Measurements from ENCODE around the gene MPV17. TPM values are rescaled to one million over a fixed set of nuclear protein-coding genes. Genes with fewer than 3 reads are reported as not detected.
"Not testable (repeated sequence)": the region's sequence is repeated elsewhere in the genome, so short reads cannot be mapped to it uniquely, and the experiment has no call there.

MPV17 gene
- total and polyA plus RNA-seq, 8 donors, result 24.8 to 71.8 (median 35.1) TPM

DNA sequence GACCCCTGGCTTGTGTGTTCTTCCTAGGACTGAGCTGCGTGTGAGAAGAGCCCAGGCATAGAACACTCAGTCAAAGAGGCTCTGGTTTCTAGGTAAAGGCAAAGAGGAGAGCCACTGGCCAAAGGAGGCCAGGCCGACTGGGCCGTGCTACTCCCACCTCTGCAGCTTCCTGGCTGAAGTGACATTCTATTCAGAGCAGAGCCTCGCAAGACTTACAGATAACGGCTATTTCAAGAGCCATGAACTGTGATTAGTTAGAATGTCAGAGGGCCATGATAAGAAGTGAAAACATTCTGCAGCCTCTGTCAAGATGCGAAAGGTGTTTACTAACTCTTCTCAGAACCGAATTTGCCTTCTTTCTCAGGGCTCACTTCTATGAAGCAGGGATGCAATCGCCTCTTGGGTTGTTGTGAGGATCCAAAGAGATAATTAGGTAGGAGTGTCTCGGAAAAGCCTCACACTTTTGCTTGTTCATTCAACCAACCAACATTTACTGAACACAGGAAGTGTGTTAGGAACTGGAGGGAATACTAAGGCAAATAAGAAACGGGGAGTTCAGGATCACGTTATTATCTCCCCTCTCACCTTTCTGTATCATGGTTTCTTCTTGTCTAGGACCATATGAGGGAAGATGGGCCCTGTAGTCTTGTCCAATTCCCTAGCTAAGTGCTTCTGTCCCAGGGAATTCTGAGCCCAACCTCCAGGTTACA is 51.1 kb downstream of the MPV17 start:
- DNase-seq (no peak), ATAC-seq (no peak), FAIRE-seq (no peak)
- no peaks in the 10 kb centered on the region for H3K27me3 ChIP-seq
- no peaks in the 10 kb centered on the region for H3K9me3 ChIP-seq
- TF ChIP-seq, protein P1, sequence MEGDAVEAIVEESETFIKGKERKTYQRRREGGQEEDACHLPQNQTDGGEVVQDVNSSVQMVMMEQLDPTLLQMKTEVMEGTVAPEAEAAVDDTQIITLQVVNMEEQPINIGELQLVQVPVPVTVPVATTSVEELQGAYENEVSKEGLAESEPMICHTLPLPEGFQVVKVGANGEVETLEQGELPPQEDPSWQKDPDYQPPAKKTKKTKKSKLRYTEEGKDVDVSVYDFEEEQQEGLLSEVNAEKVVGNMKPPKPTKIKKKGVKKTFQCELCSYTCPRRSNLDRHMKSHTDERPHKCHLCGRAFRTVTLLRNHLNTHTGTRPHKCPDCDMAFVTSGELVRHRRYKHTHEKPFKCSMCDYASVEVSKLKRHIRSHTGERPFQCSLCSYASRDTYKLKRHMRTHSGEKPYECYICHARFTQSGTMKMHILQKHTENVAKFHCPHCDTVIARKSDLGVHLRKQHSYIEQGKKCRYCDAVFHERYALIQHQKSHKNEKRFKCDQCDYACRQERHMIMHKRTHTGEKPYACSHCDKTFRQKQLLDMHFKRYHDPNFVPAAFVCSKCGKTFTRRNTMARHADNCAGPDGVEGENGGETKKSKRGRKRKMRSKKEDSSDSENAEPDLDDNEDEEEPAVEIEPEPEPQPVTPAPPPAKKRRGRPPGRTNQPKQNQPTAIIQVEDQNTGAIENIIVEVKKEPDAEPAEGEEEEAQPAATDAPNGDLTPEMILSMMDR (IDR thresholded peaks at IDR 0.05), result no peak
- H3K4me1 ChIP-seq, result no peaks in the 10 kb centered on the region
- H3K4me3 ChIP-seq, result no peak overlapping the region
- no peaks in the 10 kb centered on the region for H3K36me3 ChIP-seq
- intact Hi-C loops (cut with DNase I), result no loop called here
- WGBS, 2 donors, result 54 to 57% methylated on average over 11 of the region's 11 CpGs
- no peak overlapping the region for H3K27ac ChIP-seq

DNA sequence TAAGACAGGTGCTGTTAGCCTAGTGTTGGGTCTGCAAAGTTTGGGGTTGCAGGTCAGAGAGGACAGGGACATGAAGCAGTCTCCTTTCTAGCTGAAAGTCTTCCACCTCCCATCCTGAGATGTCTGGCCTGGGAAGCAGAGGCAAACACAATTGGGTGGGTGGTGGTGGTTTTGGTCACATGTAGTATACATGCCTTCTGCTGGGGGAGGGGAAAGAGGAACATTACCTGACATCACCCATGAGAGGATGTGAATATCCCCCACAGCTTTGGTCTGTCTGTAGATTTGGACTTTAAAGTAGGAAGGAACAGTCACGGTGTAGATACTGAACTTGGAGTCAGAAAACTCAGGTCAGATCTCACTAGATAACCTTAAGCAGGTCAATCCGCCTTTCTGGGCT is 52.2 kb downstream of the MPV17 start:
- Histone ChIP-seq H3K9me3 (no peaks in the 10 kb centered on the region), H3K27me3 (no peaks in the 10 kb centered on the region), H3K27ac (no peak overlapping the region), H3K4me3 (no peak overlapping the region), H3K4me1 (no peaks in the 10 kb centered on the region), H3K36me3 (no peaks in the 10 kb centered on the region)
- FAIRE-seq, result no peak
- 70 to 75% methylated on average over 2 of the region's 2 CpGs for WGBS, 2 donors
- no peak for ATAC-seq
- TF ChIP-seq, protein P1 (IDR thresholded peaks at IDR 0.05), result no peak
- intact Hi-C loops (cut with DNase I), result no loop called here
- no peak for DNase-seq

DNA sequence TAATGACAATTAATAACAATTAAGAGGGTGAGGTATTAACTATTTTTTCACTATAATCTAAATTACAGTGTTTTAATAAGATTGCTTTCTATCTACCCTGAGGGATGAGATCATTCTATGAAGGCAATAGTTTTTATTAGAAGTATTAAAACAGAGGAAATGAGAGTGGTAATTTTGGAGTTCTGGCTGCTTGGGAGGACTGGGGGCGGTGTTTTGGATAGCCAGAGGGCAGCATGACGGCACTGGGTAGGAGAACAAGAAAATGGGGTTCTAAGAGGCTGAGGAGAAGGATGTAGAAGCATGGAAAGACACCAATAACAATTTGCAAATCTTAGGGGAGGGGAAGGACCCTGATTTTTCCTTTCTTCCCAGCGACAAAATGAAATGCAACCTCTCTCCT is 52.8 kb downstream of the MPV17 start:
- DNase-seq (no peak), ATAC-seq (no peak), FAIRE-seq (no peak)
- peaks cover 0 to under 1% (median 0%) of the 10 kb centered on the region in 3 donors for H3K4me1 ChIP-seq
- no peaks in the 10 kb centered on the region for H3K36me3 ChIP-seq
- TF ChIP-seq, protein P1 (IDR thresholded peaks at IDR 0.05), result no peak
- intact Hi-C loops (cut with DNase I), result no loop called here
- no peak overlapping the region for H3K4me3 ChIP-seq
- H3K27me3 ChIP-seq, result no peaks in the 10 kb centered on the region
- 76 to 87% methylated on average over 3 of the region's 3 CpGs for WGBS, 2 donors
- no peaks in the 10 kb centered on the region for H3K9me3 ChIP-seq
- H3K27ac ChIP-seq, result no peak overlapping the region

DNA sequence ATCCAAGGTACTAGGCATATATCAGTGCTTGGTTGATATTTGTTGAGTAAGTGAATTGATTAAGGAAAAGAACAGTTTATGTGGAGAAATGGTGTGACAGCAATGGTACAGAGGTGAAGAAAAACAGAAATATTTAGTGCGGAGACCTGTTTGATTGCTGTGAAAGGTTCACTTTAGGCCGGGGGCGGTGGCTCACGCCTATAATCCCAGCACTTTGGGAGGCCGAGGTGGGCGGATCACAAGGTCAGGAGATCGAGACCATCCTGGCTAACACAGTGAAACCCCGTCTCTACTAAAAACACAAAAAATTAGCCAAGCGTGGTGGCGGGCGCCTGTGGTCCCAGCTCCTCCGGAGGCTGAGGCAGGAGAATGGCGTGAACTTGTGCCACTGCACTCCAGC is 54.6 kb downstream of the MPV17 start:
- H3K4me3 ChIP-seq; intact Hi-C loops (cut with DNase I); H3K27me3 ChIP-seq; H3K27ac ChIP-seq; H3K9me3 ChIP-seq; ATAC-seq; FAIRE-seq; H3K4me1 ChIP-seq; H3K36me3 ChIP-seq; DNase-seq: not testable (repeated sequence)
- WGBS, 2 donors, result 77 to 80% methylated on average over 13 of the region's 13 CpGs

DNA sequence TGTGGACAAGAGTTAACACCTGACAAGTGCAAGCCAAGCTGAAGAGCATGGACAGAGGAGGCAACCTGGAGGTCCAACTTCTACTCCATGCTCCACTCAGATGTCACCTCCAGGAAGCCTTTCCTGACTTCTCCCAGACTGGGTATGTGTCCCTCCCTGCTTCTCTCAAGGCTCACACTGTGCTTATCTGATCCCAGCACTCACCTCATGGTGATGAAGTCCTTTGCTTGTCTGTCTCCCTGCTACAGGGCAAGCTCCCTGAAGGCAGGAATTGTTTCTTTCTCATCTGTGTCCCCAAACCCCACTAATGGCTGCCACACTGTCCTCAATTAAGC is 57.4 kb downstream of the MPV17 start:
- H3K27ac ChIP-seq, result no peak overlapping the region
- FAIRE-seq, result no peak
- H3K9me3 ChIP-seq, result no peaks in the 10 kb centered on the region
- no peak overlapping the region for H3K4me3 ChIP-seq
- no peaks in the 10 kb centered on the region for H3K36me3 ChIP-seq
- no peak for DNase-seq
- H3K4me1 ChIP-seq, result peaks cover 0 to 6% (median 4%) of the 10 kb centered on the region in 3 donors
- TF ChIP-seq, protein P1 (IDR thresholded peaks at IDR 0.05), result no peak
- H3K27me3 ChIP-seq, result peaks cover 0 to 20% (median 0%) of the 10 kb centered on the region in 4 donors
- intact Hi-C loops (cut with DNase I), result no loop called here
- no peak for ATAC-seq

Measured in pancreas (tissue), 10 donors.